ENCODE results near the gene C17orf58.
"Not testable (repeated sequence)": the region's sequence is repeated elsewhere in the genome, so short reads cannot be mapped to it uniquely, and the experiment has no call there.

The C17orf58 gene

DNA sequence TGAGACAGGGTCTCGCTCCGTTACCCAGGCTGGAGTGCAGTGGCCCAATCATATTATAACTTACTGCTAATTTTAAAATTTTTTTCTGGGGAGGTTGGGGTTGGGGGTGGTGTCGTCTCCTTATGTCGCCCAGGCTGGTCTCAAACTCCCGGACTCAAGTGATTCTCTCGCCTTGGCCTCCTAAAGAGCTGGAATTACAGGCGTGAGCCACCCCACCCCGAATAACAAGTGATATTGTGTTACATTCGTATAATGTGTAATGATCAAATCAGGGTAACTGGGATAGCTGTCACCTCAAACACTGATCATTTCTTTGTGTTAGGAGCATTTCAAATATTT, 23.0 kb upstream of the C17orf58 start:
- TF ChIP-seq POLR2A (IDR thresholded peaks at IDR 0.05; ENCODE audit: low read depth, low read length) = no peak
- FAIRE-seq (no peak), DNase-seq (ENCODE audit: insufficient read length, low spot score) (no peak)

- not testable (repeated sequence) for FAIRE-seq; DNase-seq (ENCODE audit: insufficient read length, low spot score)
These were observed 22.2 kb upstream of the C17orf58 start for GRCh38 chr17:68018493-68018892.

DNA sequence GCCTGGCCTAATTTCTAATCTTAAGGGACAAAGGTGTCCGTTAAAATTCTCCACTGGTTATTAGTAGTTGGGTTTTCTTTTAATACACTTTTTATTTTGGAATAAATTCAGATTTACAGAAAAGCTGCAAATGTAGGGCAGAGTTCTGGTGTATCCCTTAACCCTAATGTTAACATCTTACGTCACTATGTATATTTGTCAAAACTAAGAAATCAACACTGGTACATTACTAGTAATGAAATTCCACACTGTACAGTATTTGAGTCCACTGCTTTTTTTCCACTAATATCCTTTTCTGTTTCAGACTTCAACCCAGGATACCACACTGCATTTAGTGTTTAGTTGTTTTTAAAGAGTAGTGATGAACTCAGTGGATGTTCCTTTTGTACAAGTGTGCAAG, 20.6 kb upstream of the C17orf58 start:
- FAIRE-seq (no peak), DNase-seq (ENCODE audit: insufficient read length, low spot score) (no peak)
- no peak for TF ChIP-seq POLR2A (IDR thresholded peaks at IDR 0.05; ENCODE audit: low read depth, low read length)

GRCh38 chr17:68015081-68015723, 18.9 kb upstream of the C17orf58 start:
- FAIRE-seq = no peak
- no peak for TF ChIP-seq POLR2A (IDR thresholded peaks at IDR 0.05; ENCODE audit: low read depth, low read length)

GRCh38 chr17:68013385-68013784, 17.1 kb upstream of the C17orf58 start:
- TF ChIP-seq POLR2A (IDR thresholded peaks at IDR 0.05; ENCODE audit: low read depth, low read length) = no peak
- FAIRE-seq = no peak
- DNase-seq (ENCODE audit: insufficient read length, low spot score) = no peak

More at GRCh38 chr17:68015081-68015723, 18.9 kb upstream of the C17orf58 start:
- DNase-seq (ENCODE audit: insufficient read length, low spot score) = no peak

GRCh38 chr17:68011199-68011665, 15.0 kb upstream of the C17orf58 start:
- DNase-seq (ENCODE audit: insufficient read length, low spot score) (peak; percentile 67), FAIRE-seq (no peak)
- no peak for TF ChIP-seq POLR2A (IDR thresholded peaks at IDR 0.05; ENCODE audit: low read depth, low read length)

DNA sequence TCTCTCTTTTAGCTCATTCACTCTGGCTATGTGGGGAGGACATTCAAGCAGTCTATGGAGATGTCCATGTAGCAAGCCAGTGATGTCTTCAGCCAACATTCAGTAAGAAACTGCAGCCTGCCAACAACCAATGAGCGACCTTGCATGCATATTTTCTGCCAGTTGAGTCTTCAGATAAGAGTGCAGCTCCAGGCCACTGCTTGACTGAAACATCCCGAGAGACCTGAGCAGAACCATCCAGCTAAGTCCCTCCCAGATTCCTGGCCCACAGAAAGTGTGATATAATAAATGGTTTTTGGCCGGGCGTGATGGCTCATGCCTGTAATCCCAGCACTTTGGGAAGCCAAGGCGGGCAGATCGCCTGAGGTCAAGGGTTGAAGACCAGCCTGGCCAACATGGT, 10.5 kb upstream of the C17orf58 start:
- FAIRE-seq (no peak), DNase-seq (ENCODE audit: insufficient read length, low spot score) (no peak)
- no peak for TF ChIP-seq POLR2A (IDR thresholded peaks at IDR 0.05; ENCODE audit: low read depth, low read length)

GRCh38 chr17:68004201-68004600, 7.9 kb upstream of the C17orf58 start:
- DNase-seq (ENCODE audit: insufficient read length, low spot score) (no peak), FAIRE-seq (no peak)
- no peak for TF ChIP-seq POLR2A (IDR thresholded peaks at IDR 0.05; ENCODE audit: low read depth, low read length)

- DNase-seq (ENCODE audit: insufficient read length, low spot score) = no peak
- FAIRE-seq = peak; percentile 11
- TF ChIP-seq POLR2A (IDR thresholded peaks at IDR 0.05; ENCODE audit: low read depth, low read length) = no peak
These were observed 3.1 kb upstream of the C17orf58 start for GRCh38 chr17:67999291-67999911.

DNA sequence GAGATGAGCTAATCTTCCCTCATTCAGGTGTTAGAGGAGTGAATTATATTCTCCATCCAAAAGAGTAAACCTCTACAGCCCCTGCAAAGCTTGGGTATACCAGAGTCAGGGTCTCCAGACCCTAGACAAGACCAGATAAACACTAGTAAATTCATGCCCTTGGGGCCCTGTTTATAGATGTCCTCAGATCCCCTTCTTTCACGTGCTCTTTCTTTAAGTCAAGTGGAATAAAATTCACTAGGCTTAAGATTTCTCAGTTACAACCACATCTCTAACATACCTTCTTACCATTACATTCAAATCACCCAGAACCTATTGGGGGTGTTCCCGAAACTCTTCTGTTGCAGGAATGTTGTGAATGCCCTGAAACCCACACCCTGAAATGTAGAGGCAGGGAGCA, 2.2 kb upstream of the C17orf58 start:
- DNase-seq (ENCODE audit: insufficient read length, low spot score) (no peak), FAIRE-seq (no peak)
- TF ChIP-seq POLR2A (IDR thresholded peaks at IDR 0.05; ENCODE audit: low read depth, low read length) = no peak

- FAIRE-seq = no peak
- TF ChIP-seq POLR2A (IDR thresholded peaks at IDR 0.05; ENCODE audit: low read depth, low read length) = no peak
- DNase-seq (ENCODE audit: insufficient read length, low spot score) = no peak
These were observed 552 bp downstream of the C17orf58 start for GRCh38 chr17:67995570-67996263.

DNA sequence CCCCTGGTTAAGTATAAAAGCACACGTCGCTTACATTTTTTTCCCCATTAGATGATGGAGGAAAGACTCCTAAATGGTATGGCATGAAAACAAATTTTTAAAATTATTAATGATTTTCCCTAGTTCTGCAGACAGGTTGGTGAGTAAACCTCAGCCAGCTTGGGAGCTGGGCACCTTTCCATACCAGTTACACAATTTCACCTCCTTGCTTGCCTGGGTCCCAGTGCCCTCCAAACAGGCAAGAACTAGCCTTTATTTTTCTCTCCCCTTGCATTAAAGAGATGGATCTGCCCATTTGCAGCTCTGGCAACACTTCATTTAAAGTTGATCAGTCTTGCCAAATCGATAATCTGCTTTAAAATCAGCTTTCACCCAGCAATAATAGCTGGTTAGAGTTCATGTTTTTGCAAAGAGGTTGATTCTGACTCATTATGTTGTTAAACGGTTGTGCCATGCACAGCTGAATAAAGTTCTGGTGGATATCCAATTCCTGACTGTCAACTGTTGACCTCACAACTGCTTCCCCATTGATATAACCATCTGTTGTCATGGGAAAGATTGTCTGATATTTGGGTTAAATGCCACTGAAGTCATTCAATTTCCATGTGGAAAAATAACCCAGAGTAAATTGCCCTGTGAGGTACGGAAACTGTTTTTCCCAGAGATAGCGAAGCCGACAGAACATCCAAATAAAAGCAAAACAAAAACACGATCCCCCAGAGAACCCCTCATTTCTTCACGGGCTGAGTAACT, 1.3 kb downstream of the C17orf58 start:
- DNase-seq (ENCODE audit: insufficient read length, low spot score) (peak; percentile 78), FAIRE-seq (peak; percentile 89)
- TF ChIP-seq POLR2A (IDR thresholded peaks at IDR 0.05; ENCODE audit: low read depth, low read length) = no peak

- no peak for TF ChIP-seq POLR2A (IDR thresholded peaks at IDR 0.05; ENCODE audit: low read depth, low read length)
These were observed 2.3 kb downstream of the C17orf58 start for GRCh38 chr17:67993998-67994361.

More at GRCh38 chr17:67993998-67994361, 2.3 kb downstream of the C17orf58 start:
- FAIRE-seq (no peak), DNase-seq (ENCODE audit: insufficient read length, low spot score) (no peak)
